Stimulated activated CD4-positive, alpha-beta T cell treated with anti-CD3 and anti-CD28 coated beads, Interleukin-15, amount 100 ng/mL, for 1 hour (primary cell): Measurements from ENCODE around the gene NYNRIN.
"Not testable (repeated sequence)": the region's sequence is repeated elsewhere in the genome, so short reads cannot be mapped to it uniquely, and the experiment has no call there.

ENCODE experiments used
- DNase-seq, 2 donors: peaks; one replicate each; pipeline ENCODE4 v3.0.0-alpha.2; 2020; ENCODE audit warnings: low read depth in 1 of 2, low spot score in 1 of 2

The NYNRIN gene

DNA sequence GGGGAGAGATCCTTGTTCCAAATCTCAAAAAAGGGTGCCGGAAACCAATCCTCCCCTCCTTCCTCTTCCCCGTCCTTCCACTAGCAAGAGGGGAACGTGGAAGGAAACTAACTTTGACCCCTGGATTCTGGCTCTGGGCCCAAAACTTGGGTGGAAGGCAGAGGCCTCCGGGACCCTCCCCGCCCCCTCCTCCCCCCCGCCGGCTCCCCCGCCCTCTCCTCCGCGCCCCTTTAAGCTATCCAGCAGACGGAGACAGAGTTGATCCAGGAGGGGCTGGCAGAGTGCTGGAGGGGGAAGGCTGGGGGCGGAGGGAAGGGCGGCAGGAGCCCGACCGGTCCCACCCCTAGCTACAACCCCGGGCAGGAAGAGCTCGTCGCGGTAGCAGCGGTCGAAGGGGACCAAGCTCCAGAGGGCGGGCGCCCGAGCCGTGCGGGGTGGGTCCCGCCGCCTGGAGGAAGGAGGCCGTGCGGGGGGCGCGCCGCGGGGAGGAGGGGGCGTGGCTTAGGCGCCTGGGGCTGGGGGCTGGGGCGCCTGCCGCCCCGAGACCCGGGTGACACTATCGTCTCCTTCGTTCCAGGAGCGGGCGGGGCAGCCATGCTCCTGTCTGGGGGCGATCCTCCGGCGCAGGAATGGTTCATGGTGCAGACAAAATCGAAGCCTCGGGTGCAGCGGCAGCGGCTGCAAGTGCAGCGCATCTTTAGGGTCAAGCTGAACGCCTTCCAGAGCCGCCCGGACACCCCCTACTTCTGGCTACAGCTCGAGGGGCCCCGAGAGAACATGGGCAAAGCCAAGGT lies at the start of gene NYNRIN:
Gene NYNRIN (plus strand): TSS at position 351 of the 794 bp plus-strand sequence. CDS start 244 bp downstream, at position 595.
- DNase-seq: peak in 1 of 2 donors; percentile 11

DNA sequence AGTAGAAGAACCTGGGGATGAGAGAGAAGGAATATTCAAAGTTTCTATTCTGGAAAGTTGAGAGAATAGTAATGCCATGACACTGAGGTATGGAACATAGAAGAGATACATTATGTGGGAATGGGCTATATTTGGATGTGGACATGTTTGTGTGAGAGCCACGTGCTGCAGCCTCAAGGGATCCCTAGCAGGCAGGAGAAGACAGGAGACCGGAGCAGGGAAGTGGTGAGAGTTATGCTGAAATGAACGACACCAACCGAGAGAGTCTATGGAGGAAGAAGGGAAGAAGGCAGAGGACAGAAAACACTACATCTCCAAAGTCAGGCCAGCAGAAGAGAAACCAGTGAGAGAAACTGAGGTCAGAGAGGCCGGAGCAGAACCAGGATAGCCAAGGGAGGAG lies 49.1 kb upstream of the NYNRIN start:
- DNase-seq: no peak

DNA sequence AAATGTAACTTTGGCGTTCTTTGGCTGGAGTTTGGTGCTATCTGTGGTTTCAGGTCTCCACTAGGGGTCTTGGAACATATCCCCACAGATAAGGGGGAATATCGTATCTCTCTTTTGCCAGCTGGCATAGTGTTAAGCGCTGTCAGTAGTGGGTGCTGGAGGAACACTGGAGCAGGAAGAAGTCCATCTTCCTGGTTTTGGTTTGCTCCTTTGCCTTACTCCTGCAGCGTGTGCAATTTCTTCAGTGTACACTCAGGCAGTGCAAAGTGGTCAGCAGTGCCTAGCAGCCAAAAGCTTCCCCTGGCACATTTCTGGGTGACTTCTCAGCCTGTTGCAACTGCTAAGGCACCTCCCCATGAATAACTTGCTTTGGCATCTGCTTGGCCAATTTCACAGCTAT lies 47.3 kb upstream of the NYNRIN start:
- DNase-seq: no peak

DNA sequence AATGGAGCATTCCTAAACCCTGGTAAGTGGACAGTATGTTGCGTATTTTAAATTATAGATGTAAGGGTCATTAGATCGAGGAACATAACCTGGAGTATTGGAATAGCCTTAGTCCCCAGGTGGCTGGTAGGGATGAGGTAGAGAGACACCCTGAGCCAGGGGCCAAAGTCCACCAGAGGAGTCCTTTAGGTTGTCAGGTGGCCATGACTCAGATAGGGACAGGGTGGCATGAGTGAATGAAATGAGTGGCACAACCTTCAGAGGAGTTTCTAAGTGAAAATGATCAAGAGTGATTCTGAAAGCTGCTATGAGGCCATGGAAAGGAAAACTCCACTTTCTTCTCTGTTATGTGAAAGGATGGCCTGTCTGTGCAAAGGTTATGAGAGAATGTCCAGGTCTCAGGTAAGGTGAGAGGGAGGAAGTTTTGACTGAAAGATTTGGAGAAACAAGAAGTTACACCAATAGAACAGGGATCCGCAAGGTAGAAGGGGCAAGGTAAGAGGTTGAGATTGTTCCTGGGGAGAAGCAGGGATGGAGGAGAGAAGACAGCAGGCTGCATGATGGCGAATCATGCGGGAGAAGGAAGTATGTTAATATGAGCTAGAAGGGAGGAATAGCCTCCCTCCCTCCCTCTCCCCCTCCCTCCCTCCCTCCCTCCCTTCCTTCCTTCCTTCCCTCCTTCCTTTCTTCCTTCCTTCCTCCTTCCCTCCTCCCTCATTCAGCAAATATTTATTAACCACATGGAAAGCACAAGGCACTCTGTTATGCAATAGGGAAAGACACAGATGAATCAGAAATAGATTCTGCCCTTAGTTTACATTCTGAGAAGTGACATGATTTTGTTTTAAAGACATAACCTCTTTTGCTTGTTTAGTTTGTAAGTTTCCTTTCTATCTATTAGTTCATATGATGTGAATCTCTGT lies 45.0 kb upstream of the NYNRIN start:
- no peak for DNase-seq

DNA sequence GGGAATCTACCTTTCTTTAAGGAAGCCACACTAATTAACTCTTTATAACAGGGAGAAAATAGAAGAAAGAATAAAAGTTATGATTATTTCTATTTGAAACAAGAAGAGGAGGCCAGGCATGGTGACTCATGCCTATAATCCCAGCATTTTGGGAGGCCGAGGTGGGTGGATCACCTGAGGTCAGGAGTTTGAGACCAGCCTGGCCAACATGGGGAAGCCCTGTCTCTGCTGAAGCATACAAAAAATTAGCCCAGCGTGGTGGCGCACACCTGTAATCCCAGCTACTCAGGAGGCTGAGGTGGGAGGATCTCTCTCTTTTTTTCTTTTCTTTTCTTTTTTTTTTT lies 44.3 kb upstream of the NYNRIN start:
- not testable (repeated sequence) for DNase-seq

DNA sequence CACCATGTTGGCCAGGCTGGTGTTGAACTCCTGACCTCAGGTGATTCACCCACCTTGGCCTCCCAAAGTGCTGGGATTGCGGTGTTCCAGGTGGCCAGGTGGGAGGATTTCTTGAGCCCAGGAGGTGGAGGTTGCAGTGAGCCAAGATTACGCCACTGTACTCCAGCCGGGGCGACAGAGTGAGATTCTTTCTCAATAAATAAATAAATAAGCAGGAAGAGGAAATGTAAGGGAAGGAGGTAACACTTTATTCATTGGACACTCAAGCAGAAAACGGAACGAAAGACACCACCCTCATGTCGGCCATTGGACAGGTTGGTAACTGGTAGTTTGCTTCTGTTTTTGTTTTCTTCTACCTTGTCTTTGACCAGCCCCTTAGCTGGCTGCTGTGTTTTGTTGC lies 43.8 kb upstream of the NYNRIN start:
- DNase-seq: no peak

DNA sequence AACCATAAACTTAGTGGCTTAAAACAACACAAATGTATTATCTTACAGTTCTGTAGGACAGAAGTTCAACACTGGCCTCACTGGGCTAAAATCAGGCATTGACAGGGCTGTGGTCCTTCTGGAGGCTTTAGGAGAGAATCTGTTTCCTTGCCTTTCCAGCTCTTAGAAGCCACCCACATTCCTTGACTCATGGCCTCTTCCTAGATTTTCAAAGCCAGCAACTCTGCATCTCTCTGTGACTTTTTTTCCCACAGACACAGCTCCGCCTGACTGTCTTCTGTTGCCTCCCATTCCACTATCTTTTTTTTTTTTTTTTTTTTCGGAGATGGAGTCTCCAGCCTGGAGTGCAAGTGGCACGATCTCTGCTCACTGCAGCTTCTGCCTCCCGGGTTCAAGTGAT lies 42.6 kb upstream of the NYNRIN start:
- DNase-seq: no peak

DNA sequence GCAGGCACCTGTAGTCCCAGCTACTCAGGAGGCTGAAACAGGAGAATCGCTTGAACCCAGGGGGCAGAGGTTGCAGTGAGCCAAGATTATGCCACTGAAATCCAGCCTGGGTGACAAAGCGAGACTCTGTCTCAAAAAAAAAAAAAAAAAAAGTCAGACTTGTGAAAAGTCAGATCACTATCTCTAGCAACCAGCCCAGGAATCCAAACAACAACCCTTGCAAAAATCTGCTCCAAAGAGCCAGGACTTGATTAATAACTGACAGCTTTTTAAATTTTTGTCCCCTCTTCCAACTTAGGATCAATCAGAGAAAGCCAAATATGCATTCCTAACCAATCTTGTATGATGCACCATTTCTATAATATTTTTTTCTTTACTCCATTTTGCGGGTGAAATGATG lies 38.5 kb upstream of the NYNRIN start:
- DNase-seq: no peak

DNA sequence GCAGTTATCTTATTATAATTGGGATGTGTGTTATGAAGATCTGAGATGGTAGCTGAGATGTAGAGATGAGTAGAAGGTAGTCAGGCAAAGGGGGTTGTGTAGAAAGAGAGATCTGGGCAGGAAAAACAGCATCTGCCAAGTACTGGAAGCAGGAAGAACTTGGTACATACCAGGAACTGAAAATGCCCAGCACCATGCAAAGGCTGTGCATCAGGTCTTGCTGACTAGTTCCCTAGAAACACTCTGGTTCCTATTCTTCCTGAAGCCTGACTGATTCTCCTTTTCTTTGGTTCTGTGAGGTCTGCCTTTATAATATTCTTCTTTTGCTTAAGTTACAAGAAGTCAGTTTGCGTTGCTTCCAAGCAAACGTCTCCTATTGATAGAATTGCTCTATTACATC lies 37.5 kb upstream of the NYNRIN start:
- no peak for DNase-seq

DNA sequence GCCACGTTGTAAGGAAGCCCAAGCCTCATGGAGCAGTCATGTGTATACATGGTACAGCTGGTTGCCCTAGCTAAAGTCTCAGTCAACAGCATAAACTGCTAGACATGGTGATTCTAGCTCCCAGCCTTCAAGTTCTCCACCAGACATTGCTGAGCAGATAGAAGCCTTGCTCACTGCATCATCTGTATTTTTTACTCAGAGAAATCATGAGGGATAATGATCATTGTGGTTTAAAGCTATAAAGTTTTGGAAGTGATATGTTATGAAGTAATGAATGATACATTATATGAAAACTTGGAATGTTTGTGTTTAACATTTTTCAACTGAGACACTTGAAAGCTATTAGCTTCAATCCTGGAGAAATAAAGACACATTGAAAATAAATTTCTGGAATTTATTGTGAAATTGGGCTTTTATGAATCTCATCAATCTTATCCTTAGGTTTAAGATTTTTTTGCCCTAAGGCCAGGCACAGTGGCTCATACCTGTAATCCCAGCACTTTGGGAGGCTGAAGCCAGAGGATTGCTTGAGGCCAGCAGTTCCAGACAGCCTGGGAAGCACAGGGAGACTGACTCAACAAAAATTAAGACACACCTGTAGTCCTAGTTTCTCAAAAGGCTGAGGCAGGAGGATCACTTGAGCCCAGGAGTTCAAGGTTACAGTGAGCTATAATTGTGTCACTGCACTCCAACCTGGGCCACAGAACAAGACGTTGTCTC lies 36.4 kb upstream of the NYNRIN start:
- no peak for DNase-seq

DNA sequence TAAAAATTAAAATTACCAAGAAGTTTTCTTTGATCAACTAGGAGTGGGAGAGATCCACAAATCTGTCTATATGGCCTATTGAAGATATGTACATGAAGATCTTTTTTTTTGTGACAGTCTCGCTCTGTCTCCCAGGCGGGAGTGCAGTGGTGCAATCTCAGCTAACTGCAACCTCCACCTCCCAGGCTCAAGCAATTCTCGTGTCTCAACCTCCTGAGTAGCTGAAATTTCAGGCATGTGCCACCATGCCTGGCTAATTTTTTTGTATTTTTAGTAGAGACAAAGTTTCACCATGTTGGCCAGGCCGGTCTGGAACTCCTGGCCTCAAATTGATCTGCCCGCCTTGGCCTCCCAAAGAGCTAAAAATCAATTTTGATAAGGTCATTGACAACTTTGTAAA lies 35.4 kb upstream of the NYNRIN start:
- DNase-seq: no peak

DNA sequence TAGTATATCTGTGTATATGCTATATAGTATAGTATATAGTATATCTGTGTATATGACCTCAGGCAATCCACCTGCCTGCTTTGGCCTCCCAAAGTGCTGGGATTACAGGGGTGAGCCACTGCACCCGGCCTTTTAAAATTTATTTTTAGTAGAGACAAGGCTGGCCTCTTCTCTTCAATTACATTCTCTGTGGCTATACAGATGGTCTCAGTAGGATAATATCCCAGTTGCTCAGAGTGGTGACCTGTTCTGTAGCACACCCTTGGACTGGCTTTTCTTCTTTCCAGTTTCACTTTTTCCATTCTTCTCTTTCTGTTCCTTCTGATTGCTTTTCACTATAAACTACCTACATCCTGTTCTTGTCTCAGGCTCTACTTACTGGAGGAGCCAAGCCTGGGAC lies 34.0 kb upstream of the NYNRIN start:
- no peak for DNase-seq

DNA sequence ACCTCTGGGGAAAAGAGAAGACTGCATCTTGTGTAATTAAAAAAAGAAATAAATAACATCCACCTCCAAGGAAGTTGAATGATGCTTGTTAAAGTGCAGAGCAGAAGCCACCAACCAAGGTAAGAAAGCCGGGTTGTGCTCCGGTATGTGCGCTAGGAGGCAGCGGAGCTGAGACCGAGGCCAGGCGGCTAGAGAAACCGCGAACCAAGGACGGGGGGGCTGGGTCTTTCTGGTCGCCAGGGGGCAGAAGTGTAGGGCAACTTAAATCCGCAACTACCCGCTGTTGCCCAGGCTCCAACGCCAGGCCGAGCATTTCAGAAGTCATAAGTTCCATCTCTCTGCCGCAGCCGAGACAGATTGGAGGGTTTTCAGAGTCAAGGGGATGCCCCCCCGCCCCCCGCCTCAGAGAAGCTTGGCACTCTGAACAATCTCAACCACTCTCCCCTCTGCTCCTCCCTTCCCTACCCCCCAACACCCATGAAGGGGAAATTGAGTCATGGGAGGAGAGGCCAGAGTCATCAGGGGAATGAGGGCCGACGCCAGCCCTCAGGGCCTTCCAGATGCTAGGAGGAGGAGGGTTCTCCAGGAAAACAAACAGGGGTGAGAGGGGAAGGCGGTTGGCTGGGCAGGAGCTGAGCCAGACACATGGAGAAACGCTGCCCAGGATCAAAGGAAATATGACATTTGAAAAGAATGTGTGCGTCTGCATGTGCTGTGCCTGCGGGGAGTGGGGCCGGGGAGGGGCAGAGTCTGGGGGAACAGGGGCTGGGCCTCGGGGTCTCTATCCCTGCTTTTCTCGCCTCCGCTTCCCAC lies 33.0 kb upstream of the NYNRIN start:
- peak in 1 of 2 donors; percentile 50 for DNase-seq

DNA sequence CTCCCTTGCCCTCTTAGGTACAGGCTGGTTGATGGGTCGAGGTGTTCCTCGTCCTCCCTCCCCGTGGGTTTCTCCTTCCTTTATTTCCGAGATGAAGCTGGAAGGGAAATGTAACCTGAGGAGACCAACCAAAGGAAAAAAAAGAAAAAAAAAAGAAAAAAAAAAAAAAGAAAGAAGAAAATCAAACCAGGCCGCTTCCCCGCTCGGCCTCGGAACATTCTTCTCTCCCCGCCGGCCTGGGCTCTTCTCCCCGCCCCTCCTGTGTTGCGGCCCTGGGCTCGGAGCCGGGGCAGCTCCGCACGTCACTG lies 32.4 kb upstream of the NYNRIN start:
- no peak for DNase-seq

DNA sequence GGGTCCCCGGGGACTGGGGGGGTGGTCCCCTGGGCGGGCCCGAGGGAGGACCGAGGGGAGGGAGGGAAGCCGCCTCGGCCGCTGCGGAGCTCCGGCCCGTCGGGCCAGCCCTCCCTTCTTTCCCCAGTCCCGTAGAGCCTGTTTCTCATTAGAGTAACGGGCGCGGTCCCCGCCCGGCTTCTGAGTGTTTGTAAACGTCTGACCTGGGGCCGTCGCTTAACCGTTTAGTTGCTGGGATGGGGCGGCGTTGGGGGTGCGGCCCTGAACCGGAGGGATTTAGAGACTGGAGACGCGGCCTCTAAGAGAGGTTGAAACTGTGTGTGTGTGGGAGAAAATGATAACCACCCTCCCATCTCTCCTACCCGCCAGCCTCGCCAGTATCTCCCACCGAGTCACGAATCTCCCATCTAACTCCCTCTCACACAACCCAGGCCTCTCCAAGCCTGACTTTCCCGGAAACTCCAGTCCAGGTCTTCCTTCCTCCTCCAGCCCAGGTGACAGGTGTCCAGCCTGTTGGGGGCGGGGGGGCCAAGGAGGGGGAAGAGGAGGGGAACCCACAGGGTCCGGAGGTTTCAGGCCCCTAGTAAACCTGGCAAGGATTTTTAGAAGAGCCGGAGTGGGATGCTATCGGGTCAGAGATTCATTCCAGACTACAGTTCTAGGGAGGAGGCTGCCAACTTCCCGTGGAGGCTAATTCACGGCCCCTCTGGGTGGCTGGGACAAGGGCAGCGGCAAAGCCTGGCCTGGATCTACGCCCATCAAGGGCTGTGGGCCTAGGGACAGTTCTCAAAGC lies 31.9 kb upstream of the NYNRIN start:
- peak in 1 of 2 donors; percentile 11 for DNase-seq

DNA sequence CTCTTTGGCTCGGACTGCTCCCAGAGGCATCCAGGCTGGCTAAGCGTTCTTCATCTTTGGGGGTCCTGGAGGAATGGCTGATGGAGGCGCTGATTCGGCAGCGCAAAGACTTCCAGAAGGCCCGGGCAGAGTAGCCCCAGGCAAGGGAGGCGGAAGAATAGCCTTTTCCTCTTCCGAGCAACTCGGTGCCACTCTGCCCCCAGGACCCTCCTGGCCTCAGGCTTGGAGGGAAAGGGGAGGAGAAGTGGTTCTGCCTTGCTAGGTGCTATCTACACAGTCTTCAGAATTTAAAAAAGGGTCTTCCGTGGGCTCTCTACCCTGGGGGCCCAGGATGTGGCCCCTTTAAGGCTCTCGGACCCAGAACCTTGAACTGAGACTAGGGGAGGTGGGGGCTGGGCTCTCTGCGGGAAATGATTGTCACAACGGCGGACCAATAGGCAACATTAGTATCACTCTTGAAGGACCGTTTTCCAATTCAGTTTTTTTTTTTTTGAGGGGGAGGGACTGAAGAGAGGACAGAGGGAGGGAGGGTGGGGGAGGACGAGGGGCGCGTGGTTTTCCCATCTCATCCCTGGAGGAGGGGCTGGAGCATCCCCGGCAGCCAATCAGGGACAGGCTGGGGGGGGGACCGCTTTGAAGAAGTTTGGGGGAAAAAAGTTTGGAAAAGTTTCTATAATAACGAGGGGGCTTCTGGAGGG lies 31.1 kb upstream of the NYNRIN start, which contains the start of gene NFATC4:
Gene NFATC4 (plus strand): TSS at position 671 of the 698 bp plus-strand sequence. CDS start 157 bp downstream, outside the sequence.
- DNase-seq: no peak

DNA sequence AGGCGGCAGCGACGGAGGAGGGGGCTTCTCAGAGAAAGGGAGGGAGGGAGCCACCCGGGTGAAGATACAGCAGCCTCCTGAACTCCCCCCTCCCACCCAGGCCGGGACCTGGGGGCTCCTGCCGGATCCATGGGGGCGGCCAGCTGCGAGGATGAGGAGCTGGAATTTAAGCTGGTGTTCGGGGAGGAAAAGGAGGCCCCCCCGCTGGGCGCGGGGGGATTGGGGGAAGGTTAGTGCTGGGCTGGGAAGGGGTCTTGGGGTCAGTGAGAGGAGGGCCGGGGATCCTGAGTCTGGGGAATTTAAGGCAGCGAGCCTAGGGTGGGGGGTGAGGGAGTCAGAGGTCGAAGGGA lies 30.6 kb upstream of the NYNRIN start:
- no peak for DNase-seq

DNA sequence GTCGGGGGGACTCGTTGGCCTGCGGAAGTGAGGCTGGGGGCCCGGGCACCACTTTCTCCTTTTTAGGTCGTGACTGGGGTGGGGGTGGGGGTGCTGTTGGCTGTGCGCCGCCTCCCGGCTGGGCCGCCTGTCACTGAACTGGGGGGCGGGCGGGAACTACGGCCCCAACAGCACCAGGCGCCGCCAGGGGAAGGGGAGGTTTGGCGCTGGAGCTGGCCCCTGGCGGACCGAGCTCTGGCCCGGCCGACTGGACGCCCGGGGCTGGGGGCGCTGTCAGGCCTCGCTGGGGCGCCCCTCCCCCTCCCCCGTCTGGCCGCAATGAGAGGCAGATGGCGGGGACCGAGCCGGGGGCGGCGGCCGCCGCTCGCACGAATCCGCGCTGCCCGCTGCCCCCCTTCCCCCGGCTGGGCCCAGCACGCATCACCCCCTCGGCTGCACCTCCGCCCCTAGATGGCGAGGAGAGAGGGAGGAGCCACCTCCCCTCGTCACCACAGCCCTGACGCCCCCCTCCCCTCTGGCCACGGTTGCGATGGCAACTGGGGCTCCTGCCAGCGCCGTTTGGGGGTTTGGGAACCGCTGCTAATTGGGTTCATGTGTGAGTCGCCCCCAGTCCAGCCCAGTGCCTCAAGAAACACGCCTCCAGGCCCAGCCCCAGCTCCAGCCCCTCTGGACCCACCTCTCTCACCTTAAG lies 30.1 kb upstream of the NYNRIN start:
- DNase-seq: no peak

DNA sequence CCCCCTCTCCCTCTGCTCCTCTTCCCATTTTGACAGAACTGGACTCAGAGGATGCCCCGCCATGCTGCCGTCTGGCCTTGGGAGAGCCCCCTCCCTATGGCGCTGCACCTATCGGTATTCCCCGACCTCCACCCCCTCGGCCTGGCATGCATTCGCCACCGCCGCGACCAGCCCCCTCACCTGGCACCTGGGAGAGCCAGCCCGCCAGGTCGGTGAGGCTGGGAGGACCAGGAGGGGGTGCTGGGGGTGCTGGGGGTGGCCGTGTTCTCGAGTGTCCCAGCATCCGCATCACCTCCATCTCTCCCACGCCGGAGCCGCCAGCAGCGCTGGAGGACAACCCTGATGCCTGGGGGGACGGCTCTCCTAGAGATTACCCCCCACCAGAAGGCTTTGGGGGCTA lies 29.3 kb upstream of the NYNRIN start:
- no peak for DNase-seq
